Loucy (cell line): Measurements from ENCODE around the gene KCNIP3.

Source experiments
- H2AFZ ChIP-seq: fragments of 200-600 bp; sonication (generic); 2 replicates; pipeline ENCODE4 v1.6.0; 2016; ENCODE audit warnings: antibody characterized with exemption, mild to moderate bottlenecking, low read length, moderate library complexity
- H3F3A ChIP-seq: fragments of 200-600 bp; 2 replicates; pipeline ENCODE4 v1.6.0; 2016; ENCODE audit warnings: antibody characterized with exemption, low read depth, mild to moderate bottlenecking
- H3K27me3 ChIP-seq: fragments of 200-600 bp; sonication (generic); 2 replicates; pipeline ENCODE4 v1.6.1; 2014; ENCODE audit warnings: low read length, mild to moderate bottlenecking; ENCODE audit not compliant: insufficient read depth, poor library complexity, severe bottlenecking
- H3K36me3 ChIP-seq: fragments of 200-600 bp; sonication (generic); 2 replicates; pipeline ENCODE4 v1.6.1; 2016; ENCODE audit warnings: low read length; ENCODE audit not compliant: insufficient read depth
- H3K4me1 ChIP-seq: fragments of 200-600 bp; sonication (generic); 2 replicates; pipeline ENCODE4 v1.5.1; 2014; ENCODE audit warnings: low read length, mild to moderate bottlenecking; ENCODE audit not compliant: insufficient read depth, poor library complexity, severe bottlenecking
- H3K4me2 ChIP-seq: fragments of 200-600 bp; sonication (generic); 2 replicates; pipeline ENCODE4 v1.6.0; 2014; ENCODE audit warnings: antibody characterized with exemption, low read length, low read depth, mild to moderate bottlenecking; ENCODE audit not compliant: poor library complexity, severe bottlenecking
- H3K4me3 ChIP-seq: fragments of 200-600 bp; sonication (generic); 2 replicates; pipeline ENCODE4 v1.5.1; 2014; ENCODE audit warnings: low read length, mild to moderate bottlenecking, mixed read lengths; ENCODE audit not compliant: poor library complexity, severe bottlenecking
- H3K79me2 ChIP-seq: fragments of 200-600 bp; sonication (generic); 2 replicates; pipeline ENCODE4 v1.6.1; 2014; ENCODE audit warnings: low read length; ENCODE audit not compliant: insufficient read depth
- H3K9ac ChIP-seq: fragments of 200-600 bp; sonication (generic); 2 replicates; pipeline ENCODE4 v1.6.0; 2014; ENCODE audit warnings: mild to moderate bottlenecking, low read depth, low read length, moderate library complexity; ENCODE audit not compliant: poor library complexity, severe bottlenecking
- H3K9me2 ChIP-seq: fragments of 200-600 bp; sonication (generic); replicated peaks from 2 replicates; pipeline ENCODE4 v1.6.1; 2016; ENCODE audit warnings: low read depth, low read length, mixed read lengths
- H3K9me3 ChIP-seq: fragments of 200-600 bp; sonication (generic); 2 replicates; pipeline ENCODE4 v1.6.1; 2014; ENCODE audit warnings: mild to moderate bottlenecking, antibody characterized with exemption, low read length, low read depth; ENCODE audit not compliant: insufficient read depth
- H4K20me1 ChIP-seq: fragments of 200-600 bp; sonication (generic); 2 replicates; pipeline ENCODE4 v1.6.0; 2014; ENCODE audit warnings: antibody characterized with exemption, low read length, mild to moderate bottlenecking; ENCODE audit not compliant: insufficient read depth, poor library complexity, severe bottlenecking
- CTCF ChIP-seq: fragments of 200-600 bp; sonication (generic); conservative IDR thresholded peaks from 2 replicates; pipeline ENCODE4 v1.5.1; 2014; ENCODE audit warnings: mild to moderate bottlenecking, antibody characterized with exemption, low read length
- EZH2phosphoT487 ChIP-seq: fragments of 200-600 bp; IDR thresholded peaks from 2 replicates; pipeline ENCODE4 v1.6.1; 2018; ENCODE audit warnings: antibody characterized with exemption, mild to moderate bottlenecking, moderate library complexity, borderline replicate concordance

The KCNIP3 gene

GRCh38 chr2:95383635-95384027 is 86.5 kb downstream of the KCNIP3 start:
- Histone ChIP-seq H3K4me2 (no peak overlapping the region), H3K4me1 (no peaks in the 10 kb centered on the region), H4K20me1 (no peaks in the 10 kb centered on the region), H3K9me3 (no peaks in the 10 kb centered on the region), H3F3A (no peaks in the 10 kb centered on the region), H3K27me3 (no peaks in the 10 kb centered on the region), H3K79me2 (no peaks in the 10 kb centered on the region), H3K9me2 (no peaks in the 10 kb centered on the region), H3K9ac (no peak overlapping the region), H2AFZ (no peak overlapping the region), H3K36me3 (no peaks in the 10 kb centered on the region), H3K4me3 (no peak overlapping the region)
- no peak for TF ChIP-seq EZH2phosphoT487
- no peak for TF ChIP-seq CTCF

DNA sequence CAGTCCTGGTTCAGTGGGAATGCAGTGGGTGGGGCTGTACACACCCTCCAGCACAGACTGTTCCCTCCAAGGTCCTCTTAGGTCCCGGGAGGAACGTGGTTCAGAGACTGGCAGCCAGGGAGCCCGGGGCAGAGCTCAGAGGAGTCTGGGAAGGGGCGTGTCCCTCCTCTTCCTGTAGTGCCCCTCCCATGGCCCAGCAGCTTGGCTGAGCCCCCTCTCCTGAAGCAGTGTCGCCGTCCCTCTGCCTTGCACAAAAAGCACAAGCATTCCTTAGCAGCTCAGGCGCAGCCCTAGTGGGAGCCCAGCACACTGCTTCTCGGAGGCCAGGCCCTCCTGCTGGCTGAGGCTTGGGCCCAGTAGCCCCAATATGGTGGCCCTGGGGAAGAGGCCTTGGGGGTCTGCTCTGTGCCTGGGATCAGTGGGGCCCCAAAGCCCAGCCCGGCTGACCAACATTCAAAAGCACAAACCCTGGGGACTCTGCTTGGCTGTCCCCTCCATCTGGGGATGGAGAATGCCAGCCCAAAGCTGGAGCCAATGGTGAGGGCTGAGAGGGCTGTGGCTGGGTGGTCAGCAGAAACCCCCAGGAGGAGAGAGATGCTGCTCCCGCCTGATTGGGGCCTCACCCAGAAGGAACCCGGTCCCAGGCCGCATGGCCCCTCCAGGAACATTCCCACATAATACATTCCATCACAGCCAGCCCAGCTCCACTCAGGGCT is 87.9 kb downstream of the KCNIP3 start:
- no peaks in the 10 kb centered on the region for H3K9me2 ChIP-seq
- H3F3A ChIP-seq: no peaks in the 10 kb centered on the region
- TF ChIP-seq EZH2phosphoT487: no peak
- no peak for TF ChIP-seq CTCF
- no peaks in the 10 kb centered on the region for H3K9me3 ChIP-seq
- H3K36me3 ChIP-seq: no peaks in the 10 kb centered on the region
- no peak overlapping the region for H3K4me3 ChIP-seq
- H3K9ac ChIP-seq: no peak overlapping the region
- no peak overlapping the region for H2AFZ ChIP-seq
- no peaks in the 10 kb centered on the region for H3K79me2 ChIP-seq
- H3K4me1 ChIP-seq: no peaks in the 10 kb centered on the region
- no peak overlapping the region for H3K4me2 ChIP-seq
- H4K20me1 ChIP-seq: no peaks in the 10 kb centered on the region
- no peaks in the 10 kb centered on the region for H3K27me3 ChIP-seq

GRCh38 chr2:95385570-95385984 is 88.4 kb downstream of the KCNIP3 start:
- H3K4me3 ChIP-seq: no peak overlapping the region
- no peaks in the 10 kb centered on the region for H3K9me3 ChIP-seq
- H3K4me1 ChIP-seq: no peaks in the 10 kb centered on the region
- H3K4me2 ChIP-seq: no peak overlapping the region
- no peaks in the 10 kb centered on the region for H4K20me1 ChIP-seq
- H2AFZ ChIP-seq: no peak overlapping the region
- no peaks in the 10 kb centered on the region for H3K36me3 ChIP-seq
- no peak overlapping the region for H3K9ac ChIP-seq
- no peaks in the 10 kb centered on the region for H3K27me3 ChIP-seq
- H3K79me2 ChIP-seq: no peaks in the 10 kb centered on the region
- no peaks in the 10 kb centered on the region for H3K9me2 ChIP-seq
- no peaks in the 10 kb centered on the region for H3F3A ChIP-seq
- no peak for TF ChIP-seq CTCF
- no peak for TF ChIP-seq EZH2phosphoT487
